ENCODE results near the gene SACM1L. TPM values are rescaled to one million over a fixed set of nuclear protein-coding genes. Genes with fewer than 3 reads are reported as not detected.

SACM1L gene
- total RNA-seq, 1 experiment from 2014 or later: 79.6 TPM

GRCh38 chr3:45778761-45779201 lies 89.6 kb downstream of the SACM1L start (continued):
- no peak for TF ChIP-seq ATF6 (CRISPR knock-in tag; IDR thresholded peaks at IDR 0.05)
- TF ChIP-seq, protein P1, sequence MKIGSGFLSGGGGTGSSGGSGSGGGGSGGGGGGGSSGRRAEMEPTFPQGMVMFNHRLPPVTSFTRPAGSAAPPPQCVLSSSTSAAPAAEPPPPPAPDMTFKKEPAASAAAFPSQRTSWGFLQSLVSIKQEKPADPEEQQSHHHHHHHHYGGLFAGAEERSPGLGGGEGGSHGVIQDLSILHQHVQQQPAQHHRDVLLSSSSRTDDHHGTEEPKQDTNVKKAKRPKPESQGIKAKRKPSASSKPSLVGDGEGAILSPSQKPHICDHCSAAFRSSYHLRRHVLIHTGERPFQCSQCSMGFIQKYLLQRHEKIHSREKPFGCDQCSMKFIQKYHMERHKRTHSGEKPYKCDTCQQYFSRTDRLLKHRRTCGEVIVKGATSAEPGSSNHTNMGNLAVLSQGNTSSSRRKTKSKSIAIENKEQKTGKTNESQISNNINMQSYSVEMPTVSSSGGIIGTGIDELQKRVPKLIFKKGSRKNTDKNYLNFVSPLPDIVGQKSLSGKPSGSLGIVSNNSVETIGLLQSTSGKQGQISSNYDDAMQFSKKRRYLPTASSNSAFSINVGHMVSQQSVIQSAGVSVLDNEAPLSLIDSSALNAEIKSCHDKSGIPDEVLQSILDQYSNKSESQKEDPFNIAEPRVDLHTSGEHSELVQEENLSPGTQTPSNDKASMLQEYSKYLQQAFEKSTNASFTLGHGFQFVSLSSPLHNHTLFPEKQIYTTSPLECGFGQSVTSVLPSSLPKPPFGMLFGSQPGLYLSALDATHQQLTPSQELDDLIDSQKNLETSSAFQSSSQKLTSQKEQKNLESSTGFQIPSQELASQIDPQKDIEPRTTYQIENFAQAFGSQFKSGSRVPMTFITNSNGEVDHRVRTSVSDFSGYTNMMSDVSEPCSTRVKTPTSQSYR (CRISPR knock-in tag; IDR thresholded peaks at IDR 0.05): no peak
- TF ChIP-seq SMAD4 (CRISPR knock-in tag; IDR thresholded peaks at IDR 0.05): no peak
- TF ChIP-seq ZSCAN18 (CRISPR knock-in tag; IDR thresholded peaks at IDR 0.05): no peak
- no peak for TF ChIP-seq USF1 (CRISPR knock-in tag; IDR thresholded peaks at IDR 0.05)
- TF ChIP-seq ZNF416 (CRISPR knock-in tag; IDR thresholded peaks at IDR 0.05): no peak
- no peak for TF ChIP-seq SP1 (CRISPR knock-in tag; conservative IDR thresholded peaks at IDR 0.05)

DNA sequence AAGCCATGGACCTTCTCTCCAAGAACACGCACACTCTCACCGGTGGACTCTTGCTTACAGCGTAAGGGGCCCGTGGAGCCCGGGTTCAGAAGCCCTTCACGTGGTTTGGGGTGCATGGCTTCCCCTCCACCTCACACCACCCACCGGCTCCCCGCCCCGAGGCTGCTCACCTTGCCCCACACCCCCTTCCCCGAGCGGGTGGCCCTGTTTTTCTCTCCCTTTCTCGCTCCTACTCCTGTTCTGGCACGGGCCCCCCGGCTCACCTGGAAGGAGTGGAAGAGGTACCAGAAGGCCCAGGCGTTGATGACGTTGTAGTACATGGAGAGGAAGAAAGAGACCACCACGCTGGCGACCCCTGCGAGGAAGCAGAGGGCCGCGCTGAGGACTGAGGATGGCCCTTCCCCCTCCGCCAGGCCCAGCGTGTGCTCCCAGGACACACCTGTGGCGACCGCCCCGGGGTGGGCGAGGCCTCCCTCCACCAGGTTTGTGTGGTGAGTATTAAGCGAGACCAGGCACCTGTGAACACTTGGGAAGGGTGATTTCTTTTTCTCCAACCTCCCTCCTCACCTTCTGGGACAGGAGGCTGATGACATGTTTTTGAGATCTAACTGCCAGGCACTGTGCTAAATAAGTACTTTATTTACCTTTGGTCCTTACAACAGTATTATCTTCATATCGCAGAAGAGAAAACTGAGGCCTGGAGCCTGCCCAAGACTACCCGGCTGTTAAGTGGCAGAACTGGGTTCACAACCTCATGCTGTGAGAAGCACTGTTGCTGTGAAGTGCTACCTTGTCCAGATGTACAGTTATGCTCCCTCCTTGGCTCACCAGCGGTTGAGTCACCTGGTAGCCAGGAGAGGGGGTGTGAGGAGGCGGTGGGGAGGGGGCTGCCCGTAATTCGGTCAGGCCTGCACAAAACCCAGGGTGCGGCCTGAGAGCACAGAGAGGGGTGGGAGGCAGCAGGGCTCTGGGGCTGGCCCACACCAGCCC lies 90.8 kb downstream of the SACM1L start:
- TF ChIP-seq ZNF263 (CRISPR knock-in tag; IDR thresholded peaks at IDR 0.05; ENCODE audit: low read depth) (no peak), ATF3 (CRISPR knock-in tag; conservative IDR thresholded peaks at IDR 0.05) (no peak), CREM (CRISPR knock-in tag; IDR thresholded peaks at IDR 0.05) (no peak), RORB (CRISPR knock-in tag; IDR thresholded peaks at IDR 0.05) (no peak), JUN (CRISPR knock-in tag; IDR thresholded peaks at IDR 0.05) (no peak), AFF4 (CRISPR knock-in tag; IDR thresholded peaks at IDR 0.05; ENCODE audit: borderline replicate concordance) (no peak)
- TF ChIP-seq, protein P2, sequence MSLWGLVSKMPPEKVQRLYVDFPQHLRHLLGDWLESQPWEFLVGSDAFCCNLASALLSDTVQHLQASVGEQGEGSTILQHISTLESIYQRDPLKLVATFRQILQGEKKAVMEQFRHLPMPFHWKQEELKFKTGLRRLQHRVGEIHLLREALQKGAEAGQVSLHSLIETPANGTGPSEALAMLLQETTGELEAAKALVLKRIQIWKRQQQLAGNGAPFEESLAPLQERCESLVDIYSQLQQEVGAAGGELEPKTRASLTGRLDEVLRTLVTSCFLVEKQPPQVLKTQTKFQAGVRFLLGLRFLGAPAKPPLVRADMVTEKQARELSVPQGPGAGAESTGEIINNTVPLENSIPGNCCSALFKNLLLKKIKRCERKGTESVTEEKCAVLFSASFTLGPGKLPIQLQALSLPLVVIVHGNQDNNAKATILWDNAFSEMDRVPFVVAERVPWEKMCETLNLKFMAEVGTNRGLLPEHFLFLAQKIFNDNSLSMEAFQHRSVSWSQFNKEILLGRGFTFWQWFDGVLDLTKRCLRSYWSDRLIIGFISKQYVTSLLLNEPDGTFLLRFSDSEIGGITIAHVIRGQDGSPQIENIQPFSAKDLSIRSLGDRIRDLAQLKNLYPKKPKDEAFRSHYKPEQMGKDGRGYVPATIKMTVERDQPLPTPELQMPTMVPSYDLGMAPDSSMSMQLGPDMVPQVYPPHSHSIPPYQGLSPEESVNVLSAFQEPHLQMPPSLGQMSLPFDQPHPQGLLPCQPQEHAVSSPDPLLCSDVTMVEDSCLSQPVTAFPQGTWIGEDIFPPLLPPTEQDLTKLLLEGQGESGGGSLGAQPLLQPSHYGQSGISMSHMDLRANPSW (CRISPR knock-in tag; conservative IDR thresholded peaks at IDR 0.05; ENCODE audit: low read depth): no peak
- POLR2A ChIA-PET: no interaction called here
- H3K27ac Mint-ChIP-seq: no peak overlapping the region; the same call in 1 of the 2 replicates
- ATAC-seq (no peak), DNase-seq (ENCODE audit: low spot score) (no peak)
- CTCF ChIA-PET: no interaction called here
- no peaks in the 10 kb centered on the region; the same call in 1 of the 2 replicates for H3K36me3 Mint-ChIP-seq
- peaks cover 4% of the 10 kb centered on the region; the same call in 1 of the 2 replicates for H3K27me3 Mint-ChIP-seq (ENCODE audit: low read depth)
- peaks cover 11% of the 10 kb centered on the region for H3K9me3 Mint-ChIP-seq
- H3K4me1 Mint-ChIP-seq: peaks cover 18% of the 10 kb centered on the region
- H3K4me3 Mint-ChIP-seq: no peak overlapping the region
